ENCODE measurements around the gene MYO16.

The MYO16 gene

GRCh38 chr13:108834193-108834592, 204.8 kb downstream of the MYO16 start:
- Histone ChIP-seq H3K9me3 (ENCODE audit: insufficient read depth, low read length) (peaks cover 29% of the 10 kb centered on the region), H3K4me3 (ENCODE audit: insufficient read length, low read depth) (no peak overlapping the region), H3K27me3 (ENCODE audit: insufficient read depth, insufficient read length) (no peaks in the 10 kb centered on the region), H3K4me1 (ENCODE audit: insufficient read depth, insufficient read length) (no peaks in the 10 kb centered on the region), H3K36me3 (ENCODE audit: insufficient read depth, insufficient read length, low read length) (no peaks in the 10 kb centered on the region), H3K9ac (ENCODE audit: insufficient read length, low read depth) (no peak overlapping the region)
- peak; percentile 16 for DNase-seq (ENCODE audit: low read depth, low spot score)
- TF ChIP-seq ZNF274 (IDR thresholded peaks at IDR 0.05; ENCODE audit: low read depth, low read length), result no peak
- no peak for TF ChIP-seq SUZ12 (IDR thresholded peaks at IDR 0.05; ENCODE audit: extremely low read depth, insufficient read depth, insufficient read length)
- no peak for TF ChIP-seq YY1 (IDR thresholded peaks at IDR 0.05; ENCODE audit: insufficient read depth, insufficient read length)

- Histone ChIP-seq H3K4me3 (ENCODE audit: insufficient read length, low read depth) (no peak overlapping the region), H3K36me3 (ENCODE audit: insufficient read depth, insufficient read length, low read length) (no peaks in the 10 kb centered on the region), H3K27me3 (ENCODE audit: insufficient read depth, insufficient read length) (no peaks in the 10 kb centered on the region), H3K9me3 (ENCODE audit: insufficient read depth, low read length) (peaks cover 25% of the 10 kb centered on the region; the same call in 1 of the 2 replicates), H3K4me1 (ENCODE audit: insufficient read depth, insufficient read length) (no peaks in the 10 kb centered on the region), H3K9ac (ENCODE audit: insufficient read length, low read depth) (no peak overlapping the region)
- no peak for TF ChIP-seq ZNF274 (IDR thresholded peaks at IDR 0.05; ENCODE audit: low read depth, low read length)
- TF ChIP-seq YY1 (IDR thresholded peaks at IDR 0.05; ENCODE audit: insufficient read depth, insufficient read length), result no peak
- no peak for TF ChIP-seq SUZ12 (IDR thresholded peaks at IDR 0.05; ENCODE audit: extremely low read depth, insufficient read depth, insufficient read length)
- DNase-seq (ENCODE audit: low read depth, low spot score), result no peak
Measured at GRCh38 chr13:108835083-108835482, 205.7 kb downstream of the MYO16 start.

- H3K36me3 ChIP-seq (ENCODE audit: insufficient read depth, insufficient read length, low read length), result no peaks in the 10 kb centered on the region
- H3K9ac ChIP-seq (ENCODE audit: insufficient read length, low read depth), result no peak overlapping the region
- H3K4me3 ChIP-seq (ENCODE audit: insufficient read length, low read depth), result no peak overlapping the region
- no peaks in the 10 kb centered on the region for H3K9me3 ChIP-seq (ENCODE audit: insufficient read depth, low read length)
- no peak for DNase-seq (ENCODE audit: low read depth, low spot score)
- no peaks in the 10 kb centered on the region for H3K27me3 ChIP-seq (ENCODE audit: insufficient read depth, insufficient read length)
- TF ChIP-seq ZNF274 (IDR thresholded peaks at IDR 0.05; ENCODE audit: low read depth, low read length) (no peak), SUZ12 (IDR thresholded peaks at IDR 0.05; ENCODE audit: extremely low read depth, insufficient read depth, insufficient read length) (no peak), YY1 (IDR thresholded peaks at IDR 0.05; ENCODE audit: insufficient read depth, insufficient read length) (no peak)
- H3K4me1 ChIP-seq (ENCODE audit: insufficient read depth, insufficient read length), result no peaks in the 10 kb centered on the region
Measured at GRCh38 chr13:108850691-108851090, 221.3 kb downstream of the MYO16 start.

GRCh38 chr13:108851660-108852059, 222.2 kb downstream of the MYO16 start:
- TF ChIP-seq SUZ12 (IDR thresholded peaks at IDR 0.05; ENCODE audit: extremely low read depth, insufficient read depth, insufficient read length) (no peak), YY1 (IDR thresholded peaks at IDR 0.05; ENCODE audit: insufficient read depth, insufficient read length) (no peak), ZNF274 (IDR thresholded peaks at IDR 0.05; ENCODE audit: low read depth, low read length) (no peak)
- no peaks in the 10 kb centered on the region for H3K9me3 ChIP-seq (ENCODE audit: insufficient read depth, low read length)
- no peaks in the 10 kb centered on the region for H3K4me1 ChIP-seq (ENCODE audit: insufficient read depth, insufficient read length)
- no peak overlapping the region for H3K4me3 ChIP-seq (ENCODE audit: insufficient read length, low read depth)
- H3K36me3 ChIP-seq (ENCODE audit: insufficient read depth, insufficient read length, low read length), result no peaks in the 10 kb centered on the region
- DNase-seq (ENCODE audit: low read depth, low spot score), result no peak
- no peak overlapping the region for H3K9ac ChIP-seq (ENCODE audit: insufficient read length, low read depth)
- no peaks in the 10 kb centered on the region for H3K27me3 ChIP-seq (ENCODE audit: insufficient read depth, insufficient read length)

GRCh38 chr13:108853031-108853430, 223.6 kb downstream of the MYO16 start:
- Histone ChIP-seq H3K27me3 (ENCODE audit: insufficient read depth, insufficient read length) (no peaks in the 10 kb centered on the region), H3K9me3 (ENCODE audit: insufficient read depth, low read length) (no peaks in the 10 kb centered on the region; the same call in 1 of the 2 replicates), H3K36me3 (ENCODE audit: insufficient read depth, insufficient read length, low read length) (no peaks in the 10 kb centered on the region), H3K4me1 (ENCODE audit: insufficient read depth, insufficient read length) (no peaks in the 10 kb centered on the region), H3K9ac (ENCODE audit: insufficient read length, low read depth) (no peak overlapping the region), H3K4me3 (ENCODE audit: insufficient read length, low read depth) (no peak overlapping the region)
- no peak for DNase-seq (ENCODE audit: low read depth, low spot score)
- TF ChIP-seq YY1 (IDR thresholded peaks at IDR 0.05; ENCODE audit: insufficient read depth, insufficient read length), result no peak
- no peak for TF ChIP-seq SUZ12 (IDR thresholded peaks at IDR 0.05; ENCODE audit: extremely low read depth, insufficient read depth, insufficient read length)
- no peak for TF ChIP-seq ZNF274 (IDR thresholded peaks at IDR 0.05; ENCODE audit: low read depth, low read length)

GRCh38 chr13:108855737-108856387, 226.5 kb downstream of the MYO16 start:
- TF ChIP-seq YY1 (IDR thresholded peaks at IDR 0.05; ENCODE audit: insufficient read depth, insufficient read length), result no peak
- no peak for TF ChIP-seq ZNF274 (IDR thresholded peaks at IDR 0.05; ENCODE audit: low read depth, low read length)
- no peak for TF ChIP-seq SUZ12 (IDR thresholded peaks at IDR 0.05; ENCODE audit: extremely low read depth, insufficient read depth, insufficient read length)
- no peaks in the 10 kb centered on the region for H3K27me3 ChIP-seq (ENCODE audit: insufficient read depth, insufficient read length)
- no peak overlapping the region for H3K9ac ChIP-seq (ENCODE audit: insufficient read length, low read depth)
- H3K9me3 ChIP-seq (ENCODE audit: insufficient read depth, low read length), result no peaks in the 10 kb centered on the region; the same call in 1 of the 2 replicates
- DNase-seq (ENCODE audit: low read depth, low spot score), result no peak
- no peak overlapping the region for H3K4me3 ChIP-seq (ENCODE audit: insufficient read length, low read depth)
- no peaks in the 10 kb centered on the region for H3K4me1 ChIP-seq (ENCODE audit: insufficient read depth, insufficient read length)
- H3K36me3 ChIP-seq (ENCODE audit: insufficient read depth, insufficient read length, low read length), result no peaks in the 10 kb centered on the region

GRCh38 chr13:108858676-108859075, 229.3 kb downstream of the MYO16 start:
- Histone ChIP-seq H3K4me1 (ENCODE audit: insufficient read depth, insufficient read length) (no peaks in the 10 kb centered on the region), H3K36me3 (ENCODE audit: insufficient read depth, insufficient read length, low read length) (no peaks in the 10 kb centered on the region)

More at GRCh38 chr13:108858676-108859075, 229.3 kb downstream of the MYO16 start:
- no peak overlapping the region for H3K9ac ChIP-seq (ENCODE audit: insufficient read length, low read depth)
- DNase-seq (ENCODE audit: low read depth, low spot score), result no peak
- TF ChIP-seq SUZ12 (IDR thresholded peaks at IDR 0.05; ENCODE audit: extremely low read depth, insufficient read depth, insufficient read length), result no peak
- no peak for TF ChIP-seq YY1 (IDR thresholded peaks at IDR 0.05; ENCODE audit: insufficient read depth, insufficient read length)
- TF ChIP-seq ZNF274 (IDR thresholded peaks at IDR 0.05; ENCODE audit: low read depth, low read length), result no peak
- H3K9me3 ChIP-seq (ENCODE audit: insufficient read depth, low read length), result no peaks in the 10 kb centered on the region; the same call in 1 of the 2 replicates
- H3K4me3 ChIP-seq (ENCODE audit: insufficient read length, low read depth), result no peak overlapping the region
- no peaks in the 10 kb centered on the region for H3K27me3 ChIP-seq (ENCODE audit: insufficient read depth, insufficient read length)
